HCT116 (cell line): ENCODE results near the gene XPA. TPM values are rescaled to one million over a fixed set of nuclear protein-coding genes. Genes with fewer than 3 reads are reported as not detected.
A peak's percentile ranks its signal among the peaks of the same experiment; 100 is the strongest.

Source experiments
- ATAC-seq: fragments of 200-7000 bp; cut with Tn5 transposase; 2 replicates; pipeline ENCODE4 v1.9.1; 2020; ENCODE audit warnings: mild to moderate bottlenecking, moderate library complexity
- BruUV-seq: library from RNA; stranded (reverse); fragments of 400-500 nt; replicated peaks from 2 replicates; lab custom pipeline; 2021; lab: Mats Ljungman, UMichigan
- CTCF ChIA-PET: fragments of 300-600 bp; sonication (Branson Sonifier 250); formaldehyde crosslinking; loops from one replicate; lab custom pipeline; 2021; ENCODE audit warnings: antibody characterized with exemption; lab: Charles Lee
- POLR2A ChIA-PET: fragments of 300-600, 350-600 bp; sonication (Branson Sonifier 250); formaldehyde crosslinking; loops from one replicate; lab custom pipeline; 2021; ENCODE audit warnings: antibody characterized with exemption; lab: Charles Lee
- RAD21 ChIA-PET, 2 experiments: fragments of 300-600 bp; sonication (Branson Sonifier 250); formaldehyde crosslinking; loops; one replicate each; lab custom pipeline; 2023; ENCODE audit warnings: low total read pairs in 2 of 2; ENCODE audit not compliant: uncharacterized antibody in 2 of 2, unreplicated experiment in 2 of 2, low non-redundant PET in 1 of 2; lab: Charles Lee
- DNase-seq: peaks from one replicate; pipeline ENCODE4 v3.0.0-alpha.2; 2010; ENCODE audit warnings: low read depth, low spot score
- H2AFZ ChIP-seq: fragments of 200-600 bp; shearing (Covaris generic), sonication (generic); 2 replicates; pipeline ENCODE4 v1.6.1; 2017; ENCODE audit warnings: low read depth, mixed run types, mixed read lengths, antibody characterized with exemption, low read length; ENCODE audit not compliant: poor library complexity, severe bottlenecking
- H3K27ac ChIP-seq: 2 replicates; pipeline ENCODE4 v1.5.1; 2012; ENCODE audit warnings: low read depth, low read length
- H3K27me3 ChIP-seq: fragments of 200-600 bp; sonication (generic); 2 replicates; pipeline ENCODE4 v1.6.1; 2016; ENCODE audit warnings: mixed run types, low read length, mixed read lengths; ENCODE audit not compliant: insufficient read depth
- H3K36me3 ChIP-seq, 2 experiments: fragments of 200-500 bp in 1 of 2; fragments of 200-600 bp in 1 of 2; sonication (Bioruptor generic) in 1 of 2; sonication (generic) in 1 of 2; 2 replicates each; pipeline versions ENCODE4 v1.5.1 to v1.6.1; 2014 to 2016; ENCODE audit warnings: low read length in 2 of 2, inconsistent platforms in 1 of 2, mixed read lengths in 1 of 2, mixed run types in 1 of 2; ENCODE audit not compliant: insufficient read depth in 2 of 2, control insufficient read depth in 1 of 2
- H3K4me1 ChIP-seq, 2 experiments: fragments of 200-600 bp in 1 of 2; sonication (generic) in 1 of 2; 2 replicates each; pipeline versions ENCODE4 v1.5.1 to v1.6.1; 2012 to 2017; ENCODE audit warnings: low read length in 2 of 2, inconsistent platforms in 1 of 2, mild to moderate bottlenecking in 1 of 2, mixed read lengths in 1 of 2, mixed run types in 1 of 2, moderate library complexity in 1 of 2; ENCODE audit not compliant: insufficient read depth in 2 of 2, control insufficient read depth in 1 of 2
- H3K4me2 ChIP-seq: fragments of 200-600 bp; sonication (generic); 2 replicates; pipeline ENCODE4 v1.6.1; 2017; ENCODE audit warnings: mixed run types, low read length, mixed read lengths
- H3K4me3 ChIP-seq, 2 experiments: fragments of 200-600 bp in 1 of 2; sonication (generic) in 1 of 2; replicated peaks in 1 of 2; 2 replicates each; pipeline ENCODE4 v1.5.1; 2011 to 2016; ENCODE audit warnings: low read length in 2 of 2, control low read depth in 1 of 2, low read depth in 1 of 2, mild to moderate bottlenecking in 1 of 2, mixed read lengths in 1 of 2, mixed run types in 1 of 2
- H3K79me2 ChIP-seq: fragments of 200-600 bp; sonication (generic); 2 replicates; pipeline ENCODE4 v1.6.1; 2017; ENCODE audit warnings: mild to moderate bottlenecking, mixed run types, low read length, moderate library complexity, mixed read lengths; ENCODE audit not compliant: insufficient read depth
- H3K9ac ChIP-seq: fragments of 200-600 bp; sonication (generic); 2 replicates; pipeline ENCODE4 v1.6.1; 2016; ENCODE audit warnings: low read length, mixed read lengths
- H3K9me2 ChIP-seq: fragments of 200-600 bp; sonication (generic), shearing (Covaris generic); 2 replicates; pipeline ENCODE4 v1.6.1; 2017; ENCODE audit warnings: mixed run types, mild to moderate bottlenecking, moderate library complexity; ENCODE audit not compliant: insufficient read depth
- H3K9me3 ChIP-seq, 2 experiments: fragments of 200-500 bp in 1 of 2; fragments of 200-600 bp in 1 of 2; sonication (Bioruptor generic) in 1 of 2; sonication (generic) in 1 of 2; 2 replicates each; pipeline ENCODE4 v1.6.1; 2014 to 2017; ENCODE audit warnings: low read length in 2 of 2, mixed read lengths in 2 of 2, inconsistent platforms in 1 of 2, low read depth in 1 of 2, mild to moderate bottlenecking in 1 of 2, mixed run types in 1 of 2, moderate library complexity in 1 of 2; ENCODE audit not compliant: control insufficient read depth in 1 of 2, insufficient read depth in 1 of 2
- H4K20me1 ChIP-seq: fragments of 200-600 bp; sonication (generic), shearing (Covaris generic); 2 replicates; pipeline ENCODE4 v1.6.1; 2017; ENCODE audit warnings: mixed run types, mild to moderate bottlenecking, moderate library complexity; ENCODE audit not compliant: insufficient read depth
- CBX3 ChIP-seq: IDR thresholded peaks from 2 replicates; pipeline ENCODE4 v1.6.1; 2012; ENCODE audit warnings: low read depth
- CEBPB ChIP-seq: IDR thresholded peaks from 2 replicates; pipeline ENCODE4 v1.6.1; 2012; ENCODE audit warnings: low read depth
- EGR1 ChIP-seq: IDR thresholded peaks from 2 replicates; pipeline ENCODE4 v1.6.1; 2012; ENCODE audit warnings: low read depth
- EZH2 ChIP-seq: fragments of 200-600 bp; sonication (generic); IDR thresholded peaks from 2 replicates; pipeline ENCODE4 v1.6.1; 2017; ENCODE audit warnings: antibody characterized with exemption, mixed run types
- JUND ChIP-seq: IDR thresholded peaks from 2 replicates; pipeline ENCODE4 v1.6.1; 2012
- POLR2A ChIP-seq: IDR thresholded peaks from 2 replicates; pipeline ENCODE4 v1.7.0; 2011; ENCODE audit warnings: borderline replicate concordance; ENCODE audit not compliant: insufficient read depth, insufficient read length; ENCODE audit errors: extremely low read depth
- SP1 ChIP-seq: IDR thresholded peaks from 2 replicates; pipeline ENCODE4 v1.6.1; 2012; ENCODE audit warnings: low read depth
- SRF ChIP-seq: IDR thresholded peaks from 2 replicates; pipeline ENCODE4 v1.6.1; 2012; ENCODE audit warnings: low read depth
- TCF7L2 ChIP-seq: IDR thresholded peaks from 2 replicates; pipeline ENCODE4 v1.7.0; 2011; ENCODE audit warnings: borderline replicate concordance, inconsistent platforms; ENCODE audit not compliant: insufficient read depth, insufficient read length; ENCODE audit errors: extremely low read depth
- YY1 ChIP-seq: IDR thresholded peaks from 2 replicates; pipeline ENCODE4 v1.6.1; 2011; ENCODE audit warnings: low read length, low read depth, moderate library complexity, mild to moderate bottlenecking; ENCODE audit not compliant: insufficient replicate concordance; ENCODE audit errors: extremely low read depth
- ZFX ChIP-seq: fragments of 450-650 bp; IDR thresholded peaks from 2 replicates; pipeline ENCODE4 v1.6.1; 2017
- intact Hi-C: fragments of 100-400 bp; cut with micrococcal nuclease; formaldehyde crosslinking; loops from 2 replicates; pipeline ENCODE4 v1.10.0; 2022
- total RNA-seq: library from RNA; stranded (reverse); gene quantifications from one replicate; pipeline ENCODE4 v1.2.1, GENCODE V29; 2021; ENCODE audit not compliant: unreplicated experiment
- TF ChIP-seq, protein P1 (sequence below): IDR thresholded peaks from 2 replicates; pipeline ENCODE4 v1.6.1; 2012; ENCODE audit warnings: low read depth
- TF ChIP-seq, protein P2 (sequence below): IDR thresholded peaks from 2 replicates; pipeline ENCODE4 v1.6.1; 2011; ENCODE audit warnings: mild to moderate bottlenecking, low read length, moderate library complexity; ENCODE audit not compliant: insufficient replicate concordance; ENCODE audit errors: extremely low read depth

XPA gene
- total RNA-seq, 1 experiment from 2014 or later = 9.3 TPM

DNA sequence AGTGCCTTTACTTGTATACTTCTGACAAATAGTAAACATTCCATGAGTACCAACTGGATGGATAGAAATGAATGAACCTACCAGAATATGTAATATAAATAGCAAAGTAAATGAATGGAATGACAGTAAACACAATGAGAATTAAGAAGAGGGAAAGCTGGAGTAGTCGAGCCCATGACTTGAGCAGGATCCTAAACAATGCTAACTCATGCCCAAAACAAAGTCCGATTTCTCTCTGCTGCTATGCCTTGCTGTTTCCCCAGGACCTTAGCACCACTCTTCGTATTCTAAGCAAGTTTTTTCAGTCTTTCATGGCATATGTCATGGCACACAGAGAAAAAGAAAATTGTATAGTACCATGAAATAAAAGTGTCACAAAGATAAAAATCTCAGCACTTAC is 1.8 kb downstream of the XPA start:
- Histone ChIP-seq H3K9me3 (no peaks in the 10 kb centered on the region), H3K27me3 (no peaks in the 10 kb centered on the region), H3K4me1 (peaks cover 18 to 31% of the 10 kb centered on the region in 2 experiments), H3K9me2 (no peaks in the 10 kb centered on the region), H3K79me2 (peaks cover 33% of the 10 kb centered on the region), H2AFZ (no peak overlapping the region), H3K36me3 (peaks cover 5 to 7% of the 10 kb centered on the region in 2 experiments; a peak in 3 of 4 replicates), H3K27ac (no peak overlapping the region), H4K20me1 (no peaks in the 10 kb centered on the region), H3K4me2 (peak overlapping the region; percentile 99), H3K9ac (no peak overlapping the region), H3K4me3 (no peak overlapping the region)
- TF ChIP-seq SRF (no peak), YY1 (no peak), SP1 (no peak), TCF7L2 (no peak), CEBPB (no peak), EGR1 (no peak), EZH2 (no peak), CBX3 (no peak), JUND (no peak), ZFX (no peak), POLR2A (no peak)
- TF ChIP-seq, protein P1, sequence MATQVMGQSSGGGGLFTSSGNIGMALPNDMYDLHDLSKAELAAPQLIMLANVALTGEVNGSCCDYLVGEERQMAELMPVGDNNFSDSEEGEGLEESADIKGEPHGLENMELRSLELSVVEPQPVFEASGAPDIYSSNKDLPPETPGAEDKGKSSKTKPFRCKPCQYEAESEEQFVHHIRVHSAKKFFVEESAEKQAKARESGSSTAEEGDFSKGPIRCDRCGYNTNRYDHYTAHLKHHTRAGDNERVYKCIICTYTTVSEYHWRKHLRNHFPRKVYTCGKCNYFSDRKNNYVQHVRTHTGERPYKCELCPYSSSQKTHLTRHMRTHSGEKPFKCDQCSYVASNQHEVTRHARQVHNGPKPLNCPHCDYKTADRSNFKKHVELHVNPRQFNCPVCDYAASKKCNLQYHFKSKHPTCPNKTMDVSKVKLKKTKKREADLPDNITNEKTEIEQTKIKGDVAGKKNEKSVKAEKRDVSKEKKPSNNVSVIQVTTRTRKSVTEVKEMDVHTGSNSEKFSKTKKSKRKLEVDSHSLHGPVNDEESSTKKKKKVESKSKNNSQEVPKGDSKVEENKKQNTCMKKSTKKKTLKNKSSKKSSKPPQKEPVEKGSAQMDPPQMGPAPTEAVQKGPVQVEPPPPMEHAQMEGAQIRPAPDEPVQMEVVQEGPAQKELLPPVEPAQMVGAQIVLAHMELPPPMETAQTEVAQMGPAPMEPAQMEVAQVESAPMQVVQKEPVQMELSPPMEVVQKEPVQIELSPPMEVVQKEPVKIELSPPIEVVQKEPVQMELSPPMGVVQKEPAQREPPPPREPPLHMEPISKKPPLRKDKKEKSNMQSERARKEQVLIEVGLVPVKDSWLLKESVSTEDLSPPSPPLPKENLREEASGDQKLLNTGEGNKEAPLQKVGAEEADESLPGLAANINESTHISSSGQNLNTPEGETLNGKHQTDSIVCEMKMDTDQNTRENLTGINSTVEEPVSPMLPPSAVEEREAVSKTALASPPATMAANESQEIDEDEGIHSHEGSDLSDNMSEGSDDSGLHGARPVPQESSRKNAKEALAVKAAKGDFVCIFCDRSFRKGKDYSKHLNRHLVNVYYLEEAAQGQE = no peak
- TF ChIP-seq, protein P2, sequence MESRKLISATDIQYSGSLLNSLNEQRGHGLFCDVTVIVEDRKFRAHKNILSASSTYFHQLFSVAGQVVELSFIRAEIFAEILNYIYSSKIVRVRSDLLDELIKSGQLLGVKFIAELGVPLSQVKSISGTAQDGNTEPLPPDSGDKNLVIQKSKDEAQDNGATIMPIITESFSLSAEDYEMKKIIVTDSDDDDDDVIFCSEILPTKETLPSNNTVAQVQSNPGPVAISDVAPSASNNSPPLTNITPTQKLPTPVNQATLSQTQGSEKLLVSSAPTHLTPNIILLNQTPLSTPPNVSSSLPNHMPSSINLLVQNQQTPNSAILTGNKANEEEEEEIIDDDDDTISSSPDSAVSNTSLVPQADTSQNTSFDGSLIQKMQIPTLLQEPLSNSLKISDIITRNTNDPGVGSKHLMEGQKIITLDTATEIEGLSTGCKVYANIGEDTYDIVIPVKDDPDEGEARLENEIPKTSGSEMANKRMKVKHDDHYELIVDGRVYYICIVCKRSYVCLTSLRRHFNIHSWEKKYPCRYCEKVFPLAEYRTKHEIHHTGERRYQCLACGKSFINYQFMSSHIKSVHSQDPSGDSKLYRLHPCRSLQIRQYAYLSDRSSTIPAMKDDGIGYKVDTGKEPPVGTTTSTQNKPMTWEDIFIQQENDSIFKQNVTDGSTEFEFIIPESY = no peak
- BruUV-seq = no TSS peak
- RAD21 ChIA-PET = no interaction called here
- POLR2A ChIA-PET = interaction anchor here (0.6 kb wide), 1 partner anchor 296 kb away, joined by 3 read pairs; no protein-coding TSS in a partner anchor
- DNase-seq = no peak
- CTCF ChIA-PET = no interaction called here
- ATAC-seq = no peak
- intact Hi-C loops = no loop called here
